D721Med (cell line): ENCODE measurements around the gene NVL.

Experiments
- DNase-seq: peaks from one replicate; pipeline ENCODE4 v3.0.0; 2011; ENCODE audit warnings: low spot score; ENCODE audit not compliant: insufficient read length
- FAIRE-seq: peaks from 2 replicates; lab custom pipeline; 2011; peaks lifted over from hg19 to GRCh38; lab: Jason Lieb, UNC
- CTCF ChIP-seq: IDR thresholded peaks from 2 replicates; pipeline ENCODE4 v1.5.1; 2012; ENCODE audit warnings: mild to moderate bottlenecking, control low read depth; ENCODE audit not compliant: insufficient read depth; ENCODE audit errors: missing control alignments

NVL gene

DNA sequence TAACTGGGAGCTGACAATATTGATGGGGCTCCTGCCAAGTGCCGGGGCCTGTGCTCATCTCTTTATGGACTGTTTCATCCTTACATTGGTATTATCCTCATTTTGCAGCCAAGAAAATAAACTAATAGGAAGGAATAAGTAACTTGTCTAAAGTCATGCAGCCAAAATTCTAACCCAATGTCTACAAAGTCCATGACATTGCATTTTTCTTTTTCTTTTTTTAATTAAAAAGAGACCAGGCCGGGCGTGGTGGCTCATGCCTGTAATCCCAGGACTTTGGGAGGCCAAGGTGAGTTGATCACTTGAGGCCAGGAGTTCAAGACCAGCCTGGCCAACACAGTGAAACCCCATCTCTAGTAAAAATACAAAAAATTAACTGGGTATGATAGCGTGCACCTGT lies 128.1 kb downstream of the NVL start:
- DNase-seq (no peak), FAIRE-seq (no peak)
- no peak for TF ChIP-seq CTCF

DNA sequence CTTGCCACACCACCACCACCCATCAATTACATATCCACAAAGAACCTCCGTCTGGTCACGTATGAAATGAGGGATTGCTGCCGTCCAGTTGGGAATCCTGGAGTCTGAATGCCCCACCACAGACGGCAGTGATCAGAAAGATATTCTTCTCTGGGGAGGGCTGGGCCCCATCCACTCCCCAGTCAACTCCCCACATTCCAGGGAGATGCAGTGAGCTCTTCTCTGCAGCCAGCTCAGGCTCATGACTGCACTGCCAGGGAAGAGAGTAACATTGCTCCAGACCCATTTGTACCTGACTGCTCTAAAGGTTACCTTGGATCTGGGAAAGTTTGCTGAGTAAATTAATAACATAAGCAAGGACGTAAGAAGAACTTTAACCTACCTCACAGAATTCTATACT lies 128.6 kb downstream of the NVL start:
- FAIRE-seq: no peak
- no peak for DNase-seq
- no peak for TF ChIP-seq CTCF

- no peak for TF ChIP-seq CTCF
- DNase-seq (no peak), FAIRE-seq (no peak)
Observed at GRCh38 chr1:224199679-224200078, 130.3 kb downstream of the NVL start.

- TF ChIP-seq CTCF: no peak
- DNase-seq (no peak), FAIRE-seq (no peak)
Observed at GRCh38 chr1:224198572-224198971, 131.4 kb downstream of the NVL start.

DNA sequence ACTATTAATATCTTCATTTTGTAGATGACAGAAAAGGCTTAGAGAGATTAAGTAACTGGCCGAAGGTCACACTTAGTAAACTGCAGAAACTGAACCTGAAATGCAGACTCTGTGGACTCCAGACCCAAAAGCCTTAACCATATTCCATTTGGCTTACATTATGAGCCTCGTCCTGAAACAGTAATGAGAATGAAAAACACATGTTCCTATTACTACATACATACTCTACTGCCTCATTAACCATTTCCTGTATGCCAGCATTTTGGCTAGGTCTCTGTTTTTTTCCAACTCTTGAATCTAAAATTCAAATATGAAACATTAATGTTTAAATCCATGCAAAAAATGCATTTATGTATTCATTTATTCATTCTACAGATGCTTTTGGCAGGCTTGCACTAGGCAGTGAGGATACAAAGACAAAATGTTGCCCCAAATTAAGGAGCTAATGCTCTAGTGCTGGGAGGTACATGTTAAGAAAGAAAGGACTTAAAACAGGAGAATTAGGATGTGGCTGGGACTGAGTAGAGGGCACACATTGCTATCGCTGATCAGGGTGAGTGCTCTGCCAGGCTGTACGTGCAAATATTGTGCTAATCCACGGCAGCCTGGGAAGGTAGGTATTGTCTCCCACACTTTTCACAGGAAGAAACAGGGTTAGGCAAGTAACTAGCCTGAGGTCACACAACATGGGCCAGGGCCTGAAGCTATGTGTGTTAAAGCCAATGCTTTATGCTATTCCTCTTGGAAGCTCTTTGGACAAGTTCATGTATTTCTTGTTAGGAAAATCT lies 133.0 kb downstream of the NVL start:
- FAIRE-seq (no peak), DNase-seq (no peak)
- TF ChIP-seq CTCF: no peak

DNA sequence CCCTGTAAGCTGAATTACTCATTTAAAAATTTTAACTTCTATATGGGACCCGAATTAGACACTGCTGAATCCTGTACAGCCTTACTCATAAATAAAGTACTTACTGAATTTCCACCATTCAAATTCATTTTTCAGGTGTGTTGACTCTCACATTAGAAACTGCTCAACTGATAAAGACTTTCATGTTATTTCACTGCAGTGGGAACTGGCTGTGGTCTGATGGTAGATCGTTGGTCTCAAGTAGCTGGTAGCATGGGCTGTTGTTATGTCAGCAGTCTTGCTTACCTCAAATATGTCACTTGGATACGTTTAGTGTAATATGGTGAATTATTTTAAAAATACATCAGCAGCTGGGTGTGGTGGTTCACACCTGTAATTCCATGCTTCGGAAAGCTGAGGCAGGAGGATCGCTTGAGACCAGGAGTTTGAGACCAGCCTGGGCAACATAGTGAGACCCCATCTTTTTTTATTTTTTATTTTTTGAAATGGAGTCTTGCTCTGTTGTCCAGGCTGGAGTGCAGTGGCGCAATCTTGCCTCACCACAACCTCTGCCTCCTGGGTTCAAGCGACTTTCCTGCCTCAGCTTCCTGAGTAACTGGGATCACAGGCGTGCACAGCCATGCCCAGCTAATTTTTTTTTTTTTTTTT lies 136.5 kb downstream of the NVL start:
- DNase-seq: no peak
- TF ChIP-seq CTCF: no peak
- no peak for FAIRE-seq
